GM12878 (cell line): ENCODE measurements around the gene CNTNAP2. TPM values are rescaled to one million over a fixed set of nuclear protein-coding genes. Genes with fewer than 3 reads are reported as not detected.

ENCODE experiments used
- ATAC-seq: fragments of 200-7000 bp; cut with Tn5 transposase; 3 replicates; pipeline ENCODE4 v1.9.1; 2020; ENCODE audit warnings: mild to moderate bottlenecking, moderate library complexity
- BruUV-seq: library from RNA; stranded (reverse); fragments of 400-500 nt; replicated peaks from 2 replicates; lab custom pipeline; 2021; lab: Mats Ljungman, UMichigan
- CTCF ChIA-PET: fragments of 300-600 bp; sonication (Branson Sonifier 250); formaldehyde crosslinking; extraction: SDS; loops from one replicate; lab custom pipeline; 2021; ENCODE audit warnings: inconsistent platforms; lab: Yijun Ruan, JAX
- POLR2A ChIA-PET: fragments of 350-600 bp; formaldehyde crosslinking; extraction: SDS; loops from one replicate; lab custom pipeline; 2021; ENCODE audit warnings: inconsistent platforms; lab: Charles Lee
- RAD21 ChIA-PET: fragments of 300-600 bp; sonication (Branson Sonifier 250); formaldehyde crosslinking; loops from one replicate; lab custom pipeline; 2023; ENCODE audit warnings: antibody characterized with exemption; ENCODE audit not compliant: unreplicated experiment; lab: Charles Lee
- SMC1A ChIA-PET: fragments of 300-600 bp; sonication (Branson Sonifier 250); formaldehyde crosslinking; loops from one replicate; lab custom pipeline; 2023; ENCODE audit not compliant: unreplicated experiment, uncharacterized antibody; lab: Charles Lee
- DNase-seq: peaks from one replicate; pipeline ENCODE4 v3.0.0-alpha.2; 2011; ENCODE audit warnings: low read depth, low spot score
- FAIRE-seq: peaks from 3 replicates; lab custom pipeline; 2011; peaks lifted over from hg19 to GRCh38; lab: Jason Lieb, UNC
- H2AFZ ChIP-seq: 2 replicates; pipeline ENCODE4 v1.6.0; 2011; ENCODE audit warnings: low read depth, low read length, control low read depth; ENCODE audit not compliant: control insufficient read depth
- H3K27ac ChIP-seq: 2 replicates; pipeline ENCODE4 v1.5.1; 2011; ENCODE audit warnings: control low read depth; ENCODE audit not compliant: control insufficient read depth, insufficient read depth
- H3K27me3 ChIP-seq, 2 experiments: replicated peaks in 1 of 2; 2 replicates each; pipeline versions ENCODE4 v1.6.0 to v1.6.1; 2011; ENCODE audit warnings: low read length in 1 of 2; ENCODE audit not compliant: control insufficient read depth in 2 of 2, insufficient read depth in 2 of 2
- H3K36me3 ChIP-seq, 2 experiments: 2 replicates each; pipeline ENCODE4 v1.5.1; 2011; ENCODE audit warnings: low read length in 1 of 2; ENCODE audit not compliant: control insufficient read depth in 2 of 2, insufficient read depth in 2 of 2
- H3K4me1 ChIP-seq: 2 replicates; pipeline ENCODE4 v1.6.1; 2011; ENCODE audit warnings: mild to moderate bottlenecking, low read length, moderate library complexity, mixed read lengths; ENCODE audit not compliant: control insufficient read depth, insufficient read depth
- H3K4me2 ChIP-seq: 2 replicates; pipeline ENCODE4 v1.6.0; 2011; ENCODE audit warnings: control low read depth; ENCODE audit not compliant: control insufficient read depth, insufficient read depth
- H3K4me3 ChIP-seq: fragments of 200-600 bp; sonication (generic); 2 replicates; pipeline ENCODE4 v1.5.1; 2016
- H3K79me2 ChIP-seq: 2 replicates; pipeline ENCODE4 v1.6.0; 2011; ENCODE audit warnings: low read length; ENCODE audit not compliant: control insufficient read depth, insufficient read depth
- H3K9ac ChIP-seq: 2 replicates; pipeline ENCODE4 v1.8.0; 2011; ENCODE audit warnings: low read length, control low read depth, mixed read lengths; ENCODE audit not compliant: control insufficient read depth, insufficient read depth
- H3K9me3 ChIP-seq: replicated peaks from 3 replicates; pipeline ENCODE4 v1.5.1; 2011; ENCODE audit warnings: mild to moderate bottlenecking, low read length; ENCODE audit not compliant: control insufficient read depth, insufficient read depth
- H4K20me1 ChIP-seq: 2 replicates; pipeline ENCODE4 v1.6.0; 2011; ENCODE audit not compliant: control insufficient read depth, insufficient read depth
- BMI1 ChIP-seq: fragments of 450-650 bp; IDR thresholded peaks from 2 replicates; pipeline ENCODE4 v1.6.1; 2016; ENCODE audit warnings: mild to moderate bottlenecking, moderate library complexity, borderline replicate concordance
- ETV6 ChIP-seq, 2 experiments: fragments of 450-650 bp in 1 of 2; IDR thresholded peaks in 1 of 2; conservative IDR thresholded peaks in 1 of 2; 2 replicates each; pipeline ENCODE4 v1.6.1; 2014; ENCODE audit warnings: antibody characterized with exemption in 1 of 2, borderline replicate concordance in 1 of 2, low read depth in 1 of 2, mild to moderate bottlenecking in 1 of 2, moderate library complexity in 1 of 2
- FOXM1 ChIP-seq: IDR thresholded peaks from 2 replicates; pipeline ENCODE4 v1.6.1; 2012; ENCODE audit warnings: low read depth, mild to moderate bottlenecking, inconsistent platforms, low read length, moderate library complexity
- KDM1A ChIP-seq: fragments of 200-600 bp; sonication (generic); IDR thresholded peaks from 2 replicates; pipeline ENCODE4 v1.6.1; 2016; ENCODE audit warnings: borderline replicate concordance
- NR2C2 ChIP-seq: IDR thresholded peaks from 2 replicates; pipeline ENCODE4 v1.6.1; 2011; ENCODE audit warnings: borderline replicate concordance, low read depth; ENCODE audit not compliant: control insufficient read depth, insufficient read length
- SUZ12 ChIP-seq: fragments of 200-600 bp; sonication (generic); IDR thresholded peaks from one replicate; pipeline ENCODE4 v1.6.1; 2018; ENCODE audit warnings: antibody characterized with exemption, mild to moderate bottlenecking; ENCODE audit not compliant: unreplicated experiment
- ZBED1 ChIP-seq: IDR thresholded peaks from 2 replicates; pipeline ENCODE4 v1.6.1; 2016; ENCODE audit warnings: borderline replicate concordance
- ZNF24 ChIP-seq: fragments of 450-650 bp; IDR thresholded peaks from 2 replicates; pipeline ENCODE4 v1.6.1; 2017; ENCODE audit warnings: antibody characterized with exemption, mild to moderate bottlenecking
- WGBS: methylation state at CpG from one replicate; pipeline ENCODE4 v1.1.6; 2016; ENCODE audit warnings: low lambda C conversion rate; ENCODE audit not compliant: insufficient replicate concordance, insufficient coverage; ENCODE audit errors: missing lambda C conversion rate; 5-methylcytosine and 5-hydroxymethylcytosine counted together
- in situ Hi-C: fragments of 300-500 bp; cut with MboI; formaldehyde crosslinking; loops from 9 replicates; pipeline ENCODE4 v1.14.3; 2018; ENCODE audit warnings: mixed read lengths
- intact Hi-C: fragments of 100-400 bp; cut with micrococcal nuclease; formaldehyde crosslinking; loops from one replicate; pipeline ENCODE4 v1.14.2; 2022; ENCODE audit not compliant: unreplicated experiment
- polyA plus RNA-seq, 11 experiments: library from polyadenylated mRNA; depleted of rRNA in 4 of 11; unstranded in 6 of 11; stranded (reverse) in 5 of 11; fragments of >200 nt; fragmentation: Nextera tagmentation in 4 of 11; fragmentation: Illumina TruSeq in 1 of 11; extraction: Ambion mirVana in 4 of 11; extraction: Trizol in 1 of 11; gene quantifications; 1 replicate in 1 of 11; 2 replicates in 10 of 11; pipeline versions ENCODE4 v1.2.1 to v1.2.3, GENCODE V29; 2011 to 2016; ENCODE audit warnings: inconsistent platforms in 2 of 11, missing spikeins in 2 of 11, low read depth in 1 of 11
- total RNA-seq, 4 experiments: library from RNA; depleted of rRNA in 3 of 4; stranded (reverse); fragments of >200 nt in 3 of 4; fragmentation: Illumina TruSeq in 1 of 4; extraction: Trizol in 1 of 4; gene quantifications; 2 replicates each; pipeline versions ENCODE4 v1.2.1 to v1.2.3, GENCODE V29; 2013 to 2021
- TF ChIP-seq, protein P1 (sequence below): fragments of 150-350 bp; IDR thresholded peaks from 2 replicates; pipeline ENCODE4 v1.6.1; 2014; ENCODE audit warnings: mild to moderate bottlenecking, low read depth, low read length
- TF ChIP-seq, protein P2 (sequence below): IDR thresholded peaks from 2 replicates; pipeline ENCODE4 v1.6.1; 2012; ENCODE audit warnings: low read depth, low read length, improper control_type of control experiment

The CNTNAP2 gene
- total and polyA plus RNA-seq, 10 of the 15 experiments (the other 5 are each of a cell fraction or from before 2014, with no cell fraction given), result 0.03 to 0.08 (median 0.03) TPM; not detected in 7

DNA sequence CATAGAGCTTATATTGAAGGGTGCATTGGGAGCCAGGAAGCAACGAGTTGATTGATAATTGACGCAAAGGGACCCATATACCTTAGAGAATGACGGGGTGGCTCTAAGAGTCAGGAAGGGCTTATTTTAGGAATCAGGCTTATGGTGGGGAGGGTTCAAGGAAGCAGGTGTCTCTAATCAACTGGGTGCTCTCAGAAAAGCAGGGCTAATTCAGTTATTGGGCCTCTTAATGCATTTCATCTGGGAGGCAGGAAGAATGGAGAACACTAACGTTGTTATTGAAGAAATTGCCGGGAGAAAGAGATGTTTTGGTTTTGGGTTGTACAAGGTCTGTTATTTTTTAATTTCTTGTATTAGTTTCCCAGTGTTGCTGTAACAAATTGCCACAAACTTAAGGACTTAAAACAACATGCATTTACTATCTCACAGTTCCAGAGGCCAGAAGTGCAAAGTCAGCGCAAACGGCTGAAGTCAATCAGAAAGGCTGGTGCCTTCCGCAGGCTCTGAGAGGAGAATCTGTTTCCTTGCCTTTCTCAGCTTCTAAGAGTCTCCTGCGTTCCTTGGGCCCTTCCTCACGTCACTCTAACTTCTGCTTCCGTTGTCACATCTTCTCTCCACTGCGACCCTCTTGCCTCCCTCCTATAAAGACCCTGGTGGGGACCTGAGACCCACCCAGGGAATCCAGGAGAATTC, 2145.5 kb downstream of the CNTNAP2 start:
- in situ Hi-C loops, result loop anchor here (25.0 kb wide), 1 partner anchor 225 kb away; no protein-coding TSS in a partner anchor
- Histone ChIP-seq H2AFZ (no peak overlapping the region), H3K27me3 (no peaks in the 10 kb centered on the region; a peak in 1 of 4 replicates), H3K36me3 (no peaks in the 10 kb centered on the region), H4K20me1 (no peaks in the 10 kb centered on the region), H3K79me2 (no peaks in the 10 kb centered on the region), H3K4me2 (no peak overlapping the region), H3K9me3 (no peaks in the 10 kb centered on the region), H3K4me3 (no peak overlapping the region), H3K4me1 (no peaks in the 10 kb centered on the region), H3K9ac (no peak overlapping the region), H3K27ac (no peak overlapping the region)
- ChIA-PET POLR2A (no interaction called here), RAD21 (interaction anchor here (0.8 to 1.0 kb wide), 2 partner anchors 483 to 701 kb away, joined by 3 to 6 read pairs; no protein-coding TSS in a partner anchor), CTCF (interaction anchor here (0.6 to 4.1 kb wide), 15 partner anchors 7 to 708 kb away, joined by 3 to 32 read pairs (median 4); no protein-coding TSS in a partner anchor), SMC1A (no interaction called here)
- no TSS peak for BruUV-seq
- 13% methylated on average over 12 of the region's 12 CpGs for WGBS
- intact Hi-C loops, result loop anchor here (10.0 kb wide), 1 partner anchor 1017 kb away; no protein-coding TSS in a partner anchor
- FAIRE-seq (no peak), ATAC-seq (no peak), DNase-seq (no peak)
- TF ChIP-seq FOXM1 (no peak), BMI1 (no peak), KDM1A (no peak), SUZ12 (no peak), ZNF24 (no peak), NR2C2 (no peak), ZBED1 (no peak), ETV6 (conservative IDR thresholded peaks at IDR 0.05 in 1 of 2, IDR thresholded peaks at IDR 0.05 in 1 of 2; ENCODE audit: borderline replicate concordance in 1 of 2, low read depth in 1 of 2) (no peak)
- TF ChIP-seq, protein P1, sequence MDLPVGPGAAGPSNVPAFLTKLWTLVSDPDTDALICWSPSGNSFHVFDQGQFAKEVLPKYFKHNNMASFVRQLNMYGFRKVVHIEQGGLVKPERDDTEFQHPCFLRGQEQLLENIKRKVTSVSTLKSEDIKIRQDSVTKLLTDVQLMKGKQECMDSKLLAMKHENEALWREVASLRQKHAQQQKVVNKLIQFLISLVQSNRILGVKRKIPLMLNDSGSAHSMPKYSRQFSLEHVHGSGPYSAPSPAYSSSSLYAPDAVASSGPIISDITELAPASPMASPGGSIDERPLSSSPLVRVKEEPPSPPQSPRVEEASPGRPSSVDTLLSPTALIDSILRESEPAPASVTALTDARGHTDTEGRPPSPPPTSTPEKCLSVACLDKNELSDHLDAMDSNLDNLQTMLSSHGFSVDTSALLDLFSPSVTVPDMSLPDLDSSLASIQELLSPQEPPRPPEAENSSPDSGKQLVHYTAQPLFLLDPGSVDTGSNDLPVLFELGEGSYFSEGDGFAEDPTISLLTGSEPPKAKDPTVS, result no peak
- TF ChIP-seq, protein P2, sequence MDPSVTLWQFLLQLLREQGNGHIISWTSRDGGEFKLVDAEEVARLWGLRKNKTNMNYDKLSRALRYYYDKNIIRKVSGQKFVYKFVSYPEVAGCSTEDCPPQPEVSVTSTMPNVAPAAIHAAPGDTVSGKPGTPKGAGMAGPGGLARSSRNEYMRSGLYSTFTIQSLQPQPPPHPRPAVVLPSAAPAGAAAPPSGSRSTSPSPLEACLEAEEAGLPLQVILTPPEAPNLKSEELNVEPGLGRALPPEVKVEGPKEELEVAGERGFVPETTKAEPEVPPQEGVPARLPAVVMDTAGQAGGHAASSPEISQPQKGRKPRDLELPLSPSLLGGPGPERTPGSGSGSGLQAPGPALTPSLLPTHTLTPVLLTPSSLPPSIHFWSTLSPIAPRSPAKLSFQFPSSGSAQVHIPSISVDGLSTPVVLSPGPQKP, result no peak
